HG03469 (cell line): ENCODE results near the gene DNAH2.
A peak's percentile ranks its signal among the peaks of the same experiment; 100 is the strongest.

ENCODE experiments used
- ATAC-seq: cut with Tn5 transposase; IDR thresholded peaks from one replicate; pipeline ENCODE4 v1.9.1; 2021; ENCODE audit warnings: mild to moderate bottlenecking, moderate library complexity, moderate number of reproducible peaks; ENCODE audit not compliant: unreplicated experiment

DNAH2 gene

DNA sequence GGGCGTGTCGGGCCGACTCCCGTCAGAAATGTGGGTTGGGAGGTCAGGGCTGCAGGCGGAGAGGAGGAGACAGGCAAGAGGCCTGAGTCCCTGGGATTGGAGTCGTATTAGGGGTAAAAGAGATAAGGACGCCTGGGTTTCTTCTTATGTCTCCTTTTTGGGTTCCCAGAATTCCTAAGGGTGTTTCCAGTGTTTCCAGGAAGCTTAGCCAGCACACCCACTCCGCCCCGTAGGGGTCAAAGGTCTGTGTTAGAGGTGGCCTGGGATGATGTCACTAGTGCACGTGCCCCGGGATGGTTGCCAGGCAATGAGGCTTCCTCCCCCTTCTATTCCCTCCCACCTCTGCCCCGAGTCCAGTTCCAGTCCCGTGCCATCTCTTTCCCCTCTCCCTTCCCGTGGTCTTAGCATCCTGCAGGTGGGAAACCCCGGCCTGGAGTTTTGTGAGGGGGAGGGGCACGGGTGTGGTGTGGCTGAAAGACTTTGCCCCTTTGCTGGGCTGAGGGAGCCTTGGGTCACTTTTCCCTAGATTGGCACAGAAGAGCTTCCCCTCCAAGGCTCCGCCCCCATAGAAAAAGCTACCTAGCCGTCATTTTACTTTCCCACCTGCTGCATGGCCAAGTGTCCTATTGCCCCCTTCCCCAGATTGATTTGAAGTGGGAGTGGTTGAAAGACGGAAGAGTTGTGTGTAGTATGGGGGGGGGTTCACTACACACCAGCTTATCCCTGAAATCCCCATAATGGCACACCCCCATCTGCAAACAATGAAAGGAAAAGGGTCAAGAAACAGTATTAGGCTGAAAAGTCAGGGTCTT is 119.3 kb downstream of the DNAH2 start:
- no peak for ATAC-seq

DNA sequence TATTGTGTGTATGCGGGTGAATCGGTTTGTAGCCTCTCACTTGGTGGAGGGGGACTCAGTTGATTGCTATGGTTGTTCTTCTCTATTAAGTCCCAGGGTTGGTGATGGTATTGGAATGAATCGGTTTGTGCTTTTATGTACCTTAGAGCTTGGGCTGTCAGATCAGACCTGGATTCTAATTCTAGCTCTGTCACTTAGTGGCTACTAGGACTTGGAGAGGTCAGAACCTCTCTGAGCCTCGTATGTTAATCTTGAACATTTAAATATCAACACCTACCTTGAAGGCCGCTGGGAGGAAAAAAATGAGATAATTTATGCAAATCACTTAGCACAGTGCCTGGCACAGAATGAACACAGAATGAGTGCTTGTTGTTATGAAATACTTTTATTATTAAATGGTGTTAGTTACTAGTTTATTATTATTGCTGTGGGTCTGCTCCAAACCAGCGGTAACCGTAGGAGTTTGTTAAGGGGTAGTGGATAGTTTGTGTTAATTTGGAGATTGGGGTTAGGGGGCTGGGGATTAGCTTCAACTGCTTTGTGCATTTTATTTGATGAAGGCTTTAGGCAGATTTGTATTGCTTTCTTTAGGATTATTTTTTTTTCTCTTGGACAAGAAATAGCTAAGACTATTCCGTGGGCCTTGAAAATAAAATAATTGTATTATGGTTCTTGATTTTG is 120.0 kb downstream of the DNAH2 start:
- no peak for ATAC-seq

DNA sequence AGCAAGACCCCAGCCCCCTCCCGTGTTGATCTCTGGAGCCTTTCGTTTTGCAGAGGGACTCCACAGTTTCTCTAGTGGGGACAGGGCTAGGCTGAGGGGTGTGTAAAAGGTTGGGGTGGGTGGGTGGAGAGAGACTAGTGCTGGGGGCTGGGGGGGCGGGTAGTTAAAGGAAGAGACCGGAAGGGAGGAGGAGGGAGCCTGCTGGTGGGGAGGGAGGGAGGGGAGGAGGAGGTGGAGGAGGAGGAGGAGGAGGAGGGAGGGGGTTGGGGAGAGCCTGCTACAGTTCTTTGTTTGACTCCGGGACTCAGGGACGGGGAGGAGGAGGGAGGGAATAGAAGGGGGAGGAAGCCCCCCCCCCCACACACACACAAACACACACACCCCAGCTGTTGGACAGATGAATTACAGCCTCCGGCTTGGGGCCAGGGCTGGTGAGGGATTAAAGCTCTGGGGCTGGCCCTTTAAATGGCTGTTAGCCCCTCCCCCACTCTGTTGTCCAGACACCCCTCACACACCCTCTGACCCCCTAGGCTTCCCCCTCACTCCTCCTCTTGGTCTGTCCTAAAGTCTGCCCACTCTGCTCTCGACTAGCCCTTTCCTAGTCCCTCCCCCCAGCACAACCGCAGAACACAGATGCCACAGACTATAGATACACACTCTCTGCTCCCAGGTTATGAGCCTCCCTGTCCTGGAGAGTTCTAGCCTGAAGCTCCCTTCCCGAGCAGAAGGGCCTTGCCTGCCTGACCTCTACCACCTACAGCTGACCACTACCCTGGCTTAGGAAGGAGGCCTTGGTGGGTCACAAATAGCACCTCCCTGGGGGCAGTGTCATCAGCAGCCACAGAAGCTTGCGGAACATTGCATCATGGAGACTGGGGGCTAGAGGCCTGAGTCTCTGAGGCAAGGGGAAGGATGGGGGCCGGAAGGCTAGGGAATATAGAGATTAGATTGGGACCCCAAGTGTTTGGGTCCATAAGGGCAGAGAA is 120.8 kb downstream of the DNAH2 start:
- ATAC-seq, result no peak

DNA sequence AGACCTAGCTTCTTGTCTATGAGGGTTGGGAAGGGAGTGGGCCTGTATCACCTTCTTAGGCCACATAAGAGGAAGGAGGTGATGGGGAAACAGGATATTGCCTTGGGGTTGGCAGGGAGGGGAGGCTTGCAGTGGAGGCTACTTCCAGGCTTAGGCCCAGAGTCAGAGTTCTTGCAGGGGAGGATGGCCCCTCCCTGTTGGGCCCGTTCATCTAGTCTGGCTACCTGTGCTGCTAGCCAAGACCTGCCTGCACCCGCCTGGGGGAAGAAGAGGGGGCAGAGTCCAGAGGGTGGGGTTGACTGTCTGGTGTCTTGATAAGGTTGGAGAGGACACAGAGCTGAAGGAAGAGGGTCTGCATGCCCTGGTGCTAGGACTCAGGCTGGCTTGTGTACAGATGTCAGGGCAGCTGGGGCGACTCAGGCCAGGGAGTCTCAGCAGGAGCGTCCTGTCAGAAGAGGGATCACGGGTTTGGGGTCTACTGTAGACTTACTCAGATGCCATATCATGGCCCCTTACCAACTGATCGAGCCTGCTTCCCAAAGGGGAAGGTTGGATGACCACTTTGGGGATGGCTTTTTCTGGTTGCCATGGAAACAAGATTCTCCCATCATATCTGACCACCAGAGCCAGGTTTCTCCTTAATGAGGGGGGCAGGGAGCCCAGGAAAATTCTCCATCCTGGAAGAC is 121.8 kb downstream of the DNAH2 start:
- no peak for ATAC-seq

DNA sequence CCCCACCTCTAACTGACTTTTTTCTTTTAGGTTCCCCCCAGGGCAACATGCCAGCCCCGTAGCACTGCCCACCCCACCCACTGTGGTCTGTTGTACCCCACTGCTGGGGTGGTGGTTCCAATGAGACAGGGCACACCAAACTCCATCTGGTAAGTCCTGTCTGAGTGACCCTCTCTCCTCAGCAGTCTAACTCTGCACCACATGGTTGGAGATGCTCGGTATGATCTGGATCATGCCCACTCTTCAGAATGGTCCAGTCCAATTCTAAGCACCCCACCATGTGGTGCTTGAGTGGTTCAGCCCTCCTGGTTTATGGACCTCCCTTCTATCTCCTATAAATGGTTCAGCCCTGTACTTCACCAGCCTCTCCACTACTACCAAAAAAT is 122.3 kb downstream of the DNAH2 start:
- no peak for ATAC-seq

DNA sequence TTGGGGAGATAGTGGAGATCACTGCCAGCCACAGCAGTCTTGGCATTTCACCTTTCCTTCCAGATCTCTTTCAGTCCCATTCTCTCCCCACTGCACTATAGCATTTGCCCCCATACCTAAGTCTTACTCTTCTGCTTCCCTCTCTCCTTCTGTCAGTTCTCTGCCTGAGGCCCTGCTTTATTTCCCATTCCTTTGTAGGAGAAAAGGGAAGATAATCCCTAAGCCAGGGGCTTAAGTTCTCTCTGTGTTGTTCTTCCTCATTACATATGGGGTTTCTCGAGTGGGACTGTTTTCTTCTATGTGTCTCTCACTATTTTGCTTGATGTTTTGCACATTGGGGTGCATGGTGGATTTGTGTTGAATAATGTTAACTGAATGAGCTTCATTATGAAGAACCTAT is 122.9 kb downstream of the DNAH2 start:
- no peak for ATAC-seq

DNA sequence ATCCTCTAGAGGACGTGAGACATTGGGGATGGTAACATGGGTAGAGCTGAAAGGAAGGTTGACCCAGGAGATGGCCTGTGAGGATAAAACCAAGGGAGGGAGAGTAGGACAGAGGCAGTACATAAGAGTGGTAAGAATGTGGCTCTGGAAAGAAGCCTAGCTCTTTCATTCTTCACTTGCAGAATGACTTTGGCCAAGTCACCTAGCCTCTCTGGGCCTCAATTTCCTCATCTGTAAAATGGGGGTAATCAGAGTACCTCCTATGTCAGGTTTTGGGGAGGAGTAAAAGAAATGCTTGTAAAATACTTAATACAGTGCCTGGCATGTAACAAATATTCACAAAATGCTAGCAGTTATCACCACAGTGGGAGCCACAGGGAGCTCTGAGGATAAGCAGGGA is 123.3 kb downstream of the DNAH2 start:
- no peak for ATAC-seq

DNA sequence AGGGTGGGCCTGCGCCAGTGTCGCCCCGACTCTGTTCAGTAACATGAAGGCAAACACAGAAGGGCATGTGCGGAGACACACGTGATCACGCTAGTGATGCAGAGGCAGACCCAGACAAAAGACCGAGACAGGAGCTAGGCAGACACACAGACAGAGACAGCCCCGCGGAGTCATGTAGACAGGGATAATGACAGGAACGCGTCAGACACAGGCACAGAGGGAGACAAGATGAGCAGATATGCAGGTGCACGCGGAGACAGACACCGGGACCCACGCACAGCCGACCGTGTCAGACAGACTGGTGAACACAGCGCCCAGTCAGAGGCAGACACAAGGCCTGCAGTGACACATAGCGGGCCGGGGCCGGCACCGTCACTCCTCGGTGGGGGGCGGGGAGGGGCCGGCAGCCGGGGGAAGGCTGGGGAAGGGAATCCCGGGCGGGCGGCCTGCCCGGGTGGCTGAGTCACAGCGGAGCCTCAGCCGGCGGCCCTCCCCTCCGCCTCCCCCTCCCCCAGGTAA is 123.9 kb downstream of the DNAH2 start:
- peak; percentile 0 for ATAC-seq

DNA sequence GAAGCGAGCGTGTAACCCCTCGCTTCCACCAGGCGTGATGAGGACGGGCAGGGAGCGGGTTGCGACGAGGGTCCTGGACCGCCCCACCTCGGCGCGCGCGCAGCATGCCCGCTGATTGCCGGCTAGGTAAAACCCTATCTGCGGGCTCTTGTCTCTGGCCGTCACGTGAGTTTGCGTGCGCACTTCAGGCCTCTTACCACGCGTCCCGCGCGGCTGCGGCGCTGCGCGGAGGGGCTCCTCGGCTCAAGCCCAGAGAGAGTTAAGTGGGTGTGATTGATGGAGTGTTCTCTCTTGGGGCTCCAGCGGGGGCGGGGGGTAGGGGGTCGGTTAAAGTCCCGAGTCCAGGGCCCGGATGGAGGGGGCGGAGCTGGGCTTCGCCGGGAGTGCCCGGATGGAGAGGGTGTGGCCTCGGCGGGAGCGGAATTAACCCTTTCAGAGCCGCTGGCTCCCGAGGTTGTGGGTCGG is 124.4 kb downstream of the DNAH2 start:
- peak; percentile 11 for ATAC-seq

DNA sequence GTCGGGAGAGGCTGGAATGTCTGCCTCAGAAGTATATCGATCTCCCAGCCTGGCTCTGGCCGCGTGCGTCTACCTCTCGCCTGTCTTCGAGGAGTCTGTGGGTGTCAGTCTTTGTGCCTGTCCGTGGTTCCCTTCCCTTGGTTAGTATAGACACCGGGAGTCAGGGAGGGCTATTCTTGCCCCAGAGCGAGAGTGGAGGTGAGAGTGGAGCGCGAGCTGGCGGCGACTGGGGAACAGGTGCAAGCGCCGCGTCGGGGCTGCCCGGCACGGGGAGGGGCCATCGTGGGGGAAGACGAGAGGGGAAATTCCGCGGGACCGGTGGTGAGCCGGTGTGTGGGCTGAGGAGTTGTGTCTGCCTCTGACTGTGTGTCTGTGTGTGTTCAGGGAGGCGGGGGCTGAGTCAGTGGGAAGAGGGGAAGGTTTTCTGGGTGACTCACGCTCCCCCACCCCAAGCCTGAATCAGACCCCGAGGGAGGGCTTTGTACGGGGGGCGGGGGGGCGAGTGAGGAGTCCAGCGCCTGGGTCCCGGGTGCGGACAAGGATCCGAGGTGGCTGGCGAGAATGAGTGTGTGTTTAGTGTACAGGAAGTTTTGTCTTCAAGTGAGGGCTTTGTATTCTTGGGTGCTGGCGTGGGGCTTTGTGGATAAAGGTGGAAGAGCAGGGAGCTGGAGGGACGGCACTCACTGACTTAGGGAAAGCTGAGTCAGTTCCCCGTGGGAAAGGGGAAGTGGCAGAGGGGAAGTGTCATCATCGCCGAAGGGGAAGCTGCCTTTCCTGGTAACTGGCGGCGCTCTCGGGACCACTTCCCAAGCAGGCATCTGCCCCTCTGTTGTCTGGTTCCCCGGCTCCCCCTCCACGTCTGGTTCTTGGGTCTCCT is 125.1 kb downstream of the DNAH2 start:
- ATAC-seq, result peak; percentile 19

DNA sequence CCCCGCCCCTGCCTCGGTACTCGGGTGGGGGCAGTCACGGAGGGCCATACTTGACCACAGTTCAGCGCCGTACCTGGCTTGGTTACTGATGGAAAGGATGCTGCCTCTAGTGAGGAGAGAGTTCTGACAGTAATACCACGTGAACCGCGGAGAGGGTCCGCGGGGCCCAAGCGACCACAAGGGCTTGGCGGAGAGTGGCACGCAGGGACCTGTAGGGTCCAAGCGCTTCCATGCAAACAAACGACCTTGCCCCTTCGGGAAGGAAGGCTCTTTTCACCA is 125.7 kb downstream of the DNAH2 start:
- no peak for ATAC-seq

DNA sequence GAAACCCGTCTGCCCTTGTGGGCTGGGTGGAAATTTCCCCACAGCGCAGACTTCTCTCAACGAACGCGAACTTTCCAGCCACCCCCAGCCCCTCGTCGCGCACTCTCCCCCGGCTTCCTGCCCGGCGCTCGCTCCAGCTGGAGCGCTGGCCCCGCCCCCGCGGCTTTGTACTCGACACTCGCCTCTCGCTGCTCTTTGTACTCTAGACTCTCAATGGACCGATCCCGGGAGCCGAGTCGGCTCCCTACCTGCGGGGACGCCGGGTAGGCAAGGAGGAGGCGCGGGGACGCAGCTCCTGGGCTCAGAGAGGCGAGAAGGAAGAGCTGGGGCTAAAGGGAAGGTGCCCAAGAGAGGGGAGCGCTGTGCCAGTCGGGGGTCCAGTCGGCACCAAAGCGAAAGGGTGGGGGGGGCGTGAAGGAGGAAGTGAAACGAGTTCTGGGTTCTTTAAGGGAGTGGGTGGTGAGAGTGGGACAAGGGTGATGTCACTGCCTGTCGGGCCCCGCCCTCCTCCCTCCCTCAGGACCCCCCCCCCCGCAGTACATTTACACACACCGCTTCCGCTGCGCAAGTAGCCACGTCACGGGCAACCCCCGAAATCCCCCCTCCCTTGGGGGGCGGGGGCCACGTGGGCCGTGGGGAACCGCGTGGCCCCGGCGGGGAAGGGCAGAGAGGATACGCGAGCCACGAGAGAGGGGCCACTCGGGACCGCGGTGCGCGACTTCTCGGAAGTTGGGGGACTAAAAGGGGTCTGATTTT is 126.2 kb downstream of the DNAH2 start:
- ATAC-seq, result no peak

DNA sequence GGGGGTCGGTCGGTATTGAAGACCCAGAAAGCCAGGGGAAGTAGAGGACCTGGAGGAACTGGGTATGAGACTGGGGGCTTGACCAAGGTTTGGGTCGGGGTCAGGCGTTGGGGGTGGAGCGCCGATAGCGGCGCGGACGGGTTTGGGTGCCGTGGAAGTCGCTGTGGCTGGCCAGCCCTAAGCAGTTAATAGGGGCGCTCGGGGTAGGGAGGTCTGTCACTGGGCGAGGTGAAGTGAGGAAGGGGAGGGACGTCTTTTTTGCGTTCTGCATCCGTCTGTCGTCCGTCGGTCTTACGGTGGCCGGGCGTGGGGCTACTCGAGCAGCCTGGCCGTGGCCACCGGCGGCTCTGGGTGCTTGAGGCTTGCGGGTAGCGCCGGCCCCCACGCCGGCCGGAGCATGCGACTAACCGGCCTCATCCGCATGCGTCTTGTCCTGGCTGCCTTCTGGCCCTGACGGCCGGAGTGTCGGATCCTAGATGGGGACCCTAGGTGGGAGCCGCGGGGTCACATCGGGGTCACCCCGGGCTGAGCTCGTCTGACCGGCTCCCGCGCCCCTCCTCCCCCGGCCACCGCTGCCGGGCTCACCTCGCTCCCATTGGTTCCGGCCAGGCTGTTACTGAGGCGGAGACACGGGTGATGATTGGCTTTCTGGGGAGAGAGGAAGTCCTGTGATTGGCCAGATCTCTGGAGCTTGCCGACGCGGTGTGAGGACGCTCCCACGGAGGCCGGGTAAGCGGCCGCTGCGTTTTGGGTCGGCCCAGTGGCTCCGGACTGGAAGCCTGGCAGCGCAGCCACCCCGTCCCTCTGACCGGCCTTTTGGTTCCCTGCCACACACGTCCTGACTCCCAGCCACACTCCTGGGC is 127.0 kb downstream of the DNAH2 start:
- peak; percentile 28 for ATAC-seq

DNA sequence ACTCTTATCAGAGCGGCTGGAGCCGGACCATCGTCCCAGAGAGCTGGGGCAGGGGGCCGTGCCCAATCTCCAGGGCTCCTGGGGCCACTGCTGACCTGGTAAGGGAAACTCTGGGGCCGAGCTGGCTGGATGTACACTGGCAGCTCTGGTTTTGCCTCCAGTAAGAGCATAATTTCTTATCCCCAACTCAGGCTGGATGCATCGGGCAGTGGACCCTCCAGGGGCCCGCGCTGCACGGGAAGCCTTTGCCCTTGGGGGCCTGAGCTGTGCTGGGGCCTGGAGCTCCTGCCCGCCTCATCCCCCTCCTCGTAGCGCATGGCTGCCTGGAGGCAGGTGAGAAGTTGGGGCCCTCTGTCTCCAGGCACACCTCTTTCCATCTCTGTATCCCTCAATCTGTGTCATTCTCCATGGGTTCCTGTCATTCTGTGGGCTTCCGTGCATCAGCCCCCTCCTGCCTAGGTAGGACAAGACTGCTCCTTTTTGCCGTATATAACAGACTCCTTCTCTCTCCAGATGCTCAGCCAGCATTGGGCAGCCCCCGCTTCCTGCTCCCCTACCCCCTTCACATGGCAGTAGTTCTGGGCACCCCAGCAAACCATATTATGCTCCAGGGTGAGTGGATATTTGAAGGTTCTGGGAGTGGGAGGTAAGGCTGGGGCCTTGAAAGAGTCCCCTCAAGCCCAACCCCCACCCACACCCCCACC is 128.0 kb downstream of the DNAH2 start:
- ATAC-seq, result no peak

DNA sequence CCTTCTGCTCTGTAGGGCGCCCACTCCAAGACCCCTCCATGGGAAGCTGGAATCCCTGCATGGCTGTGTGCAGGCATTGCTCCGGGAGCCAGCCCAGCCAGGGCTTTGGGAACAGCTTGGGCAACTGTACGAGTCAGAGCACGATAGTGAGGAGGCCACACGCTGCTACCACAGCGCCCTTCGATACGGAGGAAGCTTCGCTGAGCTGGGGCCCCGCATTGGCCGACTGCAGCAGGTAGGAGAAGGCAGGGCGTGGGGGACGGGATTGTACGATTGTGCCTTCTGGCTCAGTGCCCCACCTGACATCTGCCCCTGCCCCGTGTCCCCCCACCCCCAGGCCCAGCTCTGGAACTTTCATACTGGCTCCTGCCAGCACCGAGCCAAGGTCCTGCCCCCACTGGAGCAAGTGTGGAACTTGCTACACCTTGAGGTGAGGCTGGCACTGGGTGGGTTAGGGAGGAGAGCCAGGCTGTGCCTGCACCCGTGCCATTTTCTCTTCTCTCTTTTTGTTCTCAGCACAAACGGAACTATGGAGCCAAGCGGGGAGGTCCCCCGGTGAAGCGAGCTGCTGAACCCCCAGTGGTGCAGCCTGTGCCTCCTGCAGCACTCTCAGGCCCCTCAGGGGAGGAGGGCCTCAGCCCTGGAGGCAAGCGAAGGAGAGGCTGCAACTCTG is 128.7 kb downstream of the DNAH2 start:
- ATAC-seq, result no peak

DNA sequence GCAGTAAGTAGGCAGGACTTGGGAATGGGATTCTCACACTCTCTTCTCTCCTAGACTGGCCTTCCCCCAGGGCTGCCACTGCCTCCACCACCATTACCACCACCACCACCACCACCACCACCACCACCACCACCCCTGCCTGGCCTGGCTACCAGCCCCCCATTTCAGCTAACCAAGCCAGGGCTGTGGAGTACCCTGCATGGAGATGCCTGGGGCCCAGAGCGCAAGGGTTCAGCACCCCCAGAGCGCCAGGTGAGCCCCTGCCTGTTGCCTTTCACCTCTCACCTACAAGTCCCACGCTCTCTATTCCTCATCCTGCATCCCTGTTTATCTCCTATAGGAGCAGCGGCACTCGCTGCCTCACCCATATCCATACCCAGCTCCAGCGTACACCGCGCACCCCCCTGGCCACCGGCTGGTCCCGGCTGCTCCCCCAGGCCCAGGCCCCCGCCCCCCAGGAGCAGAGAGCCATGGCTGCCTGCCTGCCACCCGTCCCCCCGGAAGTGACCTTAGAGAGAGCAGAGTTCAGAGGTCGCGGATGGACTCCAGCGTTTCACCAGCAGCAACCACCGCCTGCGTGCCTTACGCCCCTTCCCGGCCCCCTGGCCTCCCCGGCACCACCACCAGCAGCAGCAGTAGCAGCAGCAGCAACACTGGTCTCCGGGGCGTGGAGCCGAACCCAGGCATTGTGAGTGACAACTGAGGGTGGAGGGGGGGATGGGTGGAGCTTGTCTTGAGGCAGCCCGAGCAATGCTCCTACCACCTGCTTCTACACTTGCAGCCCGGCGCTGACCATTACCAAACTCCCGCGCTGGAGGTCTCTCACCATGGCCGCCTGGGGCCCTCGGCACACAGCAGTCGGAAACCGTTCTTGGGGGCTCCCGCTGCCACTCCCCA is 129.5 kb downstream of the DNAH2 start:
- no peak for ATAC-seq
